Neural crest cell (in vitro differentiated cells): ENCODE measurements around the gene ABLIM2. TPM values are rescaled to one million over a fixed set of nuclear protein-coding genes. Genes with fewer than 3 reads are reported as not detected.

Source experiments
- DNase-seq: peaks from one replicate; pipeline ENCODE4 v3.0.0; 2021; ENCODE audit warnings: low read depth, mixed read lengths, low spot score
- H3K27ac Mint-ChIP-seq: one replicate; pipeline ENCODE4 v1.8.0; 2021; ENCODE audit warnings: mild to moderate bottlenecking, mixed read lengths; ENCODE audit not compliant: unreplicated experiment
- H3K27me3 Mint-ChIP-seq: 2 replicates; pipeline ENCODE4 v1.8.0; 2021; ENCODE audit warnings: low read depth, mild to moderate bottlenecking, mixed read lengths
- H3K36me3 Mint-ChIP-seq: 2 replicates; pipeline ENCODE4 v1.8.0; 2021; ENCODE audit warnings: low read depth, mild to moderate bottlenecking, mixed read lengths
- H3K4me1 Mint-ChIP-seq: 2 replicates; pipeline ENCODE4 v1.8.0; 2021; ENCODE audit warnings: mixed read lengths
- H3K4me3 Mint-ChIP-seq: one replicate; pipeline ENCODE4 v1.8.0; 2021; ENCODE audit warnings: mild to moderate bottlenecking, mixed read lengths
- H3K9me3 Mint-ChIP-seq: 2 replicates; pipeline ENCODE4 v1.8.0; 2021; ENCODE audit warnings: mixed read lengths
- total RNA-seq: library from RNA; stranded (reverse); gene quantifications from 2 replicates; pipeline ENCODE4 v1.2.1, GENCODE V29; 2021
- TF ChIP-seq, protein P1 (sequence below): fragments of 200-600 bp; sonication (generic); conservative IDR thresholded peaks from 2 replicates; pipeline ENCODE4 v1.5.0; 2021; ENCODE audit warnings: antibody characterized with exemption, mild to moderate bottlenecking

ABLIM2 gene
- total RNA-seq, 1 donor from 2014 or later: 3.8 TPM

DNA sequence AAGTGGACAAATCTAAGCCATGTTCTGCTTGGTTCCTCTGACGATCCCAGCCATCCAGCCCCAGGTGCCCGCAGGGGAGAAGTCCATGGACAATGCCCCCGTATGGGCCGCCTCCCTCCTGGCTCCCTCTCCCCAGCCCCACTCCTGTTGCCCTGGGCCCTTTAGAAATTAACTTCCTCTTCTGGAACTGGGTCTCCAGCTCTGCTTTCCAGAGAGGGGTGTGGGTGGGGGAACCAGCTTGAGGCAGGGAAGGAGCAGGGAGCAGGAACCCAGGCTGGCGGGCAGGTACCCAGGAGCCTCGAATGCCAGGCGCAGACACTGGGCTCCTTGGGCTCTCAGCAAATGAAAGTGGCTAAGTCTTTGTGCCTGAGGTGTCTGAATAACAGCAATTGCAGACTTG lies 12.7 kb upstream of the ABLIM2 start:
- peaks cover 7% of the 10 kb centered on the region for H3K4me1 Mint-ChIP-seq
- peaks cover 3% of the 10 kb centered on the region for H3K27me3 Mint-ChIP-seq
- TF ChIP-seq, protein P1, sequence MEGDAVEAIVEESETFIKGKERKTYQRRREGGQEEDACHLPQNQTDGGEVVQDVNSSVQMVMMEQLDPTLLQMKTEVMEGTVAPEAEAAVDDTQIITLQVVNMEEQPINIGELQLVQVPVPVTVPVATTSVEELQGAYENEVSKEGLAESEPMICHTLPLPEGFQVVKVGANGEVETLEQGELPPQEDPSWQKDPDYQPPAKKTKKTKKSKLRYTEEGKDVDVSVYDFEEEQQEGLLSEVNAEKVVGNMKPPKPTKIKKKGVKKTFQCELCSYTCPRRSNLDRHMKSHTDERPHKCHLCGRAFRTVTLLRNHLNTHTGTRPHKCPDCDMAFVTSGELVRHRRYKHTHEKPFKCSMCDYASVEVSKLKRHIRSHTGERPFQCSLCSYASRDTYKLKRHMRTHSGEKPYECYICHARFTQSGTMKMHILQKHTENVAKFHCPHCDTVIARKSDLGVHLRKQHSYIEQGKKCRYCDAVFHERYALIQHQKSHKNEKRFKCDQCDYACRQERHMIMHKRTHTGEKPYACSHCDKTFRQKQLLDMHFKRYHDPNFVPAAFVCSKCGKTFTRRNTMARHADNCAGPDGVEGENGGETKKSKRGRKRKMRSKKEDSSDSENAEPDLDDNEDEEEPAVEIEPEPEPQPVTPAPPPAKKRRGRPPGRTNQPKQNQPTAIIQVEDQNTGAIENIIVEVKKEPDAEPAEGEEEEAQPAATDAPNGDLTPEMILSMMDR: no peak
- H3K9me3 Mint-ChIP-seq: no peaks in the 10 kb centered on the region
- no peak overlapping the region for H3K4me3 Mint-ChIP-seq
- DNase-seq: no peak
- no peak overlapping the region for H3K27ac Mint-ChIP-seq
- H3K36me3 Mint-ChIP-seq: no peaks in the 10 kb centered on the region

DNA sequence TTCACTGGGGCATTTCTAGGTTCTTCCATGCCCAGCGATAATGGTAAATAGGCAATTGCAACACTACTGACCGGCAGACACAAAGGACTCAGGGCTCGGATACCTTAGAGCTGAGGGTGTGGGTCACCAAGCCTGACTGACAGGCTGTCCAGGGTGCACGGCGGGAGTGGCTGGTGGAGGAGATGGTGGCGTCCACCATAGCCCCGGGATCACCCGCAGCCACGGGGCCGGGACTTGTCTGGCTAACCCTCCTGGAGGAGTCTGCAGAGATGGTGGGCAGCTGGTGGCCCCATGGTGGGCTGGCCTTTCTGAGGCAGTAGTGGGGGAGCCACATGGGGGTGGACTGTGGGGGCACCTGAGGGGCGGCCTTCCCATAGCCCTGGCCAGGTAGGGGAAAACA lies 11.7 kb upstream of the ABLIM2 start:
- H3K27me3 Mint-ChIP-seq: peaks cover 3% of the 10 kb centered on the region

DNA sequence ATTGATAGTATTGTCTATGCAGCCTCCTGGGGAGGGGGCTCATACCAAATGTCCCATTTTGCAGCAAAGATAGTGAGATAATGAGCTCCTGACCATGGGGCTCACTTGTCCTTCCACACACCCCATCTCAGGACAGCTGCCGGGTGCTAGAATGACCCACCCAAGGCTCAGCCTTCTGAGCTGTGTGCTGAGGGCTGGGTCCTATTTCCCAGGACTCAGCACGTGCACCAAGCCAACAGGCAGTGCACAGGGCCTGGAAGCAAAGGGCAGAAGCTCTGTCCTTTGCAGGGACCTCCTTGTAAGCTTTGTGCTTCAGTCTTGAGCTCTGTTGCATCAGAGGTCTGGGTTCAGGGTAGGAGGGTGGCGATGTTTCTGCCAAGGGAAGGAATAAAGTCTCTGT lies 11.2 kb upstream of the ABLIM2 start:
- no peak overlapping the region for H3K27ac Mint-ChIP-seq
- H3K27me3 Mint-ChIP-seq: peaks cover 3% of the 10 kb centered on the region
- H3K4me1 Mint-ChIP-seq: peaks cover 7% of the 10 kb centered on the region

More for the DNA sequence above, 11.7 kb upstream of the ABLIM2 start:
- Mint-ChIP-seq H3K36me3 (no peaks in the 10 kb centered on the region), H3K4me3 (no peak overlapping the region), H3K27ac (no peak overlapping the region), H3K9me3 (no peaks in the 10 kb centered on the region), H3K4me1 (peaks cover 7% of the 10 kb centered on the region)
- no peak for DNase-seq
- TF ChIP-seq, protein P1: no peak

DNA sequence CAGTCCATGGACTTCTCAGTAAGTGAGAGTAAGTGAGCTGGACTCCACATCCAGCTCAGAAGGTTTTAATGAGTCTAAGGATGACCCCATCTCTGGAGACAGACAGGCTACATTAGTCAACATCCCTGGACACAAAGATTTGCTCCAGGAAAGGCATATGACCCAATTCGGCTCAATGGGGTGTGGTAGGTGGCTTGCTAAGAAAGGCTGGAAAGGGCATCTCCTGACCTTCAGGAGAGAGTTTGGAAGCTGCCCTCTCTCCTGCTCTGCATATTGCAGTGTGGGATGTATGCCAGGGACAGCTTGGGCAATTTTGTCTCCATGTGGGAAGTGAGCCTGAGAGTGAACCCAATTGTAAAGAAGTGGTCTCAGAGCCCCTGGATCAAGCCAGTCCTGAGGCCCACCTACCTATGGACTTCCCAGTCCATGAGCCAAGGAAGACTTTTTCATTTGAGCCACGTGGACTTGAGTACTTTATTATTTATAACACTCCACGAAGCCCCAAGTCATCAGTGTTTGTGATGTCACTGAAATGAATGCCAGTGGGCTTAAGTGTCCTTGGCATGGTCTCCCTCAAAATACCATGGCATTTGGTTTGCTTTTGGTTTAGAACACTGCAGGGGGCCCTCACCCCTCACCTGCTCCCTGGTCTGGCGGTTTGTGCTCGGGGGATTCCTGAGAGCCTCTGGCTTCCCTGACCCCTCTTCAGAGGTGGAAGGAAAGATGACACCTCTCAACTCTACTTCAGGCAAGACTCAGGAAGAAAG lies 10.4 kb upstream of the ABLIM2 start:
- Mint-ChIP-seq H3K27ac (no peak overlapping the region), H3K27me3 (peaks cover 3% of the 10 kb centered on the region), H3K4me1 (peaks cover 7% of the 10 kb centered on the region), H3K4me3 (no peak overlapping the region), H3K9me3 (no peaks in the 10 kb centered on the region), H3K36me3 (no peaks in the 10 kb centered on the region)
- DNase-seq: no peak
- TF ChIP-seq, protein P1: no peak

More for the DNA sequence above, 11.2 kb upstream of the ABLIM2 start:
- H3K4me3 Mint-ChIP-seq: no peak overlapping the region
- no peaks in the 10 kb centered on the region for H3K36me3 Mint-ChIP-seq
- DNase-seq: no peak
- TF ChIP-seq, protein P1: no peak
- no peaks in the 10 kb centered on the region for H3K9me3 Mint-ChIP-seq

DNA sequence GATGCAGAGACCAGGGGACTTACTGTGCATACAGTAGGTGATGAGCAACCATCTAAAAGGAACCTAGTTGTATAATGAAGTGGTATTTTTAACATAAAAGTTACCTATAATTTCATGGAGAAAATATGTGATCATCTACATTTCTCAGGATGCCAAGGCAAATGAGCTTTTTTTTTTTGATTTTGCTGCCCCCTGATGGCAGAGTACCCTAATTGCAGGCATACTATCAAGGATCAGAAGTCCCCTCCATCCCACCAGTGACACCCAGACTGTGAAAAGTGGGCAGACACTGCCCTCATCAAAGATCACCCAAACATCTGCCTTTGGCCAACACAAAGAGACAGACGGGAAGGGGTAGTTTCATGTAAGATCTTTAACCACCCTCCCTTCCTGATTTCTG lies 9.6 kb upstream of the ABLIM2 start:
- H3K27me3 Mint-ChIP-seq: peaks cover 3% of the 10 kb centered on the region
- TF ChIP-seq, protein P1: peak; percentile 68
- no peak overlapping the region for H3K4me3 Mint-ChIP-seq
- H3K4me1 Mint-ChIP-seq: peaks cover 7% of the 10 kb centered on the region
- no peak overlapping the region for H3K27ac Mint-ChIP-seq
- no peaks in the 10 kb centered on the region for H3K9me3 Mint-ChIP-seq
- DNase-seq: no peak
- no peaks in the 10 kb centered on the region for H3K36me3 Mint-ChIP-seq
